Stimulated activated naive B cell treated with anti-CD40 and anti-IgM and Interleukin-4, amounts not matched to agents 10 μg/mL and 1 μg/mL and 100 μg/mL, for 72 hours (primary cell): ENCODE results near the gene PREX1.

Experiments
- ATAC-seq, 2 donors: fragments of 150-1000 bp; cut with Tn5 transposase; replicated peaks; 2 replicates each; pipeline ENCODE4 v1.10.0; 2021; ENCODE audit warnings: moderate library complexity in 1 of 2
- DNase-seq: peaks from one replicate; pipeline ENCODE4 v3.0.0; 2021
- H3K27ac Mint-ChIP-seq: one replicate; pipeline ENCODE4 v1.8.0; 2022; ENCODE audit warnings: mild to moderate bottlenecking, mixed read lengths
- H3K27me3 Mint-ChIP-seq, 2 donors: one replicate each; pipeline ENCODE4 v1.8.0; 2022; ENCODE audit warnings: mixed read lengths in 2 of 2
- H3K36me3 Mint-ChIP-seq, 2 donors: one replicate each; pipeline ENCODE4 v1.8.0; 2022; ENCODE audit warnings: mixed read lengths in 2 of 2, mild to moderate bottlenecking in 1 of 2
- H3K4me1 Mint-ChIP-seq, 2 donors: one replicate each; pipeline ENCODE4 v1.8.0; 2022; ENCODE audit warnings: mixed read lengths in 2 of 2, mild to moderate bottlenecking in 1 of 2
- H3K4me3 Mint-ChIP-seq, 2 donors: one replicate each; pipeline ENCODE4 v1.8.0; 2022; ENCODE audit warnings: mild to moderate bottlenecking in 2 of 2, mixed read lengths in 2 of 2, moderate library complexity in 1 of 2
- H3K9me3 Mint-ChIP-seq, 2 donors: one replicate each; pipeline ENCODE4 v1.8.0; 2022; ENCODE audit warnings: mixed read lengths in 2 of 2, mild to moderate bottlenecking in 1 of 2

PREX1 gene

GRCh38 chr20:48617481-48617880, 210.3 kb downstream of the PREX1 start:
- DNase-seq (no peak), ATAC-seq (no peak)
- Mint-ChIP-seq H3K4me3 (no peak overlapping the region), H3K27me3 (peaks cover 0 to 8% of the 10 kb centered on the region in 2 donors), H3K4me1 (peaks cover 6 to 11% of the 10 kb centered on the region in 2 donors), H3K36me3 (peaks cover 0 to 1% of the 10 kb centered on the region in 2 donors), H3K27ac (no peak overlapping the region), H3K9me3 (no peaks in the 10 kb centered on the region)

- Mint-ChIP-seq H3K9me3 (no peaks in the 10 kb centered on the region), H3K36me3 (no peaks in the 10 kb centered on the region), H3K27ac (no peak overlapping the region), H3K27me3 (peaks cover 0 to 12% of the 10 kb centered on the region in 2 donors), H3K4me1 (peaks cover 6 to 11% of the 10 kb centered on the region in 2 donors), H3K4me3 (no peak overlapping the region)
- ATAC-seq (no peak), DNase-seq (no peak)
Measured at GRCh38 chr20:48616481-48616880, 211.3 kb downstream of the PREX1 start.

- no peak for DNase-seq
- H3K4me1 Mint-ChIP-seq = peaks cover 3 to 6% of the 10 kb centered on the region in 2 donors
- no peak for ATAC-seq
- H3K9me3 Mint-ChIP-seq = no peaks in the 10 kb centered on the region
- H3K4me3 Mint-ChIP-seq = no peak overlapping the region
- peaks cover 0 to 13% of the 10 kb centered on the region in 2 donors for H3K27me3 Mint-ChIP-seq
- peak overlapping the region; percentile 63 for H3K27ac Mint-ChIP-seq
- no peaks in the 10 kb centered on the region for H3K36me3 Mint-ChIP-seq
Measured at GRCh38 chr20:48615871-48616270, 211.9 kb downstream of the PREX1 start.

- peaks cover 3 to 4% of the 10 kb centered on the region in 2 donors for H3K4me1 Mint-ChIP-seq
- peaks cover 0 to 11% of the 10 kb centered on the region in 2 donors for H3K27me3 Mint-ChIP-seq
- H3K36me3 Mint-ChIP-seq = no peaks in the 10 kb centered on the region
- DNase-seq = no peak
- ATAC-seq = no peak
- H3K9me3 Mint-ChIP-seq = no peaks in the 10 kb centered on the region
- H3K27ac Mint-ChIP-seq = no peak overlapping the region
- no peak overlapping the region for H3K4me3 Mint-ChIP-seq
Measured at GRCh38 chr20:48614593-48615274, 213.1 kb downstream of the PREX1 start.

GRCh38 chr20:48613926-48614325, 213.9 kb downstream of the PREX1 start:
- ATAC-seq = no peak
- Mint-ChIP-seq H3K4me3 (no peak overlapping the region), H3K36me3 (no peaks in the 10 kb centered on the region), H3K27ac (no peak overlapping the region), H3K9me3 (no peaks in the 10 kb centered on the region), H3K4me1 (peaks cover 5 to 9% of the 10 kb centered on the region in 2 donors), H3K27me3 (peaks cover 0 to 11% of the 10 kb centered on the region in 2 donors)
- DNase-seq = no peak

- Mint-ChIP-seq H3K4me3 (no peak overlapping the region), H3K4me1 (peaks cover 7 to 9% of the 10 kb centered on the region in 2 donors), H3K27me3 (peaks cover 4 to 11% of the 10 kb centered on the region in 2 donors), H3K9me3 (no peaks in the 10 kb centered on the region), H3K36me3 (no peaks in the 10 kb centered on the region), H3K27ac (no peak overlapping the region)
- no peak for DNase-seq
- no peak for ATAC-seq
Measured at GRCh38 chr20:48612335-48612734, 215.5 kb downstream of the PREX1 start.

GRCh38 chr20:48610996-48611395, 216.8 kb downstream of the PREX1 start:
- no peaks in the 10 kb centered on the region for H3K36me3 Mint-ChIP-seq
- peaks cover 7 to 9% of the 10 kb centered on the region in 2 donors for H3K4me1 Mint-ChIP-seq
- no peak for ATAC-seq
- H3K9me3 Mint-ChIP-seq = no peaks in the 10 kb centered on the region
- H3K4me3 Mint-ChIP-seq = no peak overlapping the region
- H3K27me3 Mint-ChIP-seq = peaks cover 7 to 15% of the 10 kb centered on the region in 2 donors
- no peak for DNase-seq
- no peak overlapping the region for H3K27ac Mint-ChIP-seq

- no peaks in the 10 kb centered on the region for H3K36me3 Mint-ChIP-seq
- peak; percentile 75 to 96 for ATAC-seq
- H3K27ac Mint-ChIP-seq = no peak overlapping the region
- peaks cover 7 to 9% of the 10 kb centered on the region in 2 donors for H3K4me1 Mint-ChIP-seq
- no peak for DNase-seq
- H3K9me3 Mint-ChIP-seq = no peaks in the 10 kb centered on the region
- no peak overlapping the region for H3K4me3 Mint-ChIP-seq
- H3K27me3 Mint-ChIP-seq = peaks cover 7 to 25% of the 10 kb centered on the region in 2 donors
Measured at GRCh38 chr20:48609491-48609978, 218.3 kb downstream of the PREX1 start.

GRCh38 chr20:48608756-48609155, 219.0 kb downstream of the PREX1 start:
- no peak overlapping the region for H3K27ac Mint-ChIP-seq
- H3K27me3 Mint-ChIP-seq = peaks cover 7 to 25% of the 10 kb centered on the region in 2 donors
- DNase-seq (no peak), ATAC-seq (no peak)
- H3K4me3 Mint-ChIP-seq = no peak overlapping the region
- no peaks in the 10 kb centered on the region for H3K9me3 Mint-ChIP-seq
- H3K36me3 Mint-ChIP-seq = no peaks in the 10 kb centered on the region
- peaks cover 7 to 9% of the 10 kb centered on the region in 2 donors for H3K4me1 Mint-ChIP-seq

GRCh38 chr20:48607544-48607865, 220.3 kb downstream of the PREX1 start:
- Mint-ChIP-seq H3K27me3 (peaks cover 7 to 23% of the 10 kb centered on the region in 2 donors), H3K9me3 (no peaks in the 10 kb centered on the region), H3K27ac (no peak overlapping the region), H3K36me3 (no peaks in the 10 kb centered on the region), H3K4me3 (no peak overlapping the region), H3K4me1 (peaks cover 7 to 9% of the 10 kb centered on the region in 2 donors)
- DNase-seq = no peak
- ATAC-seq = no peak

- Mint-ChIP-seq H3K27ac (no peak overlapping the region), H3K27me3 (peaks cover 7 to 19% of the 10 kb centered on the region in 2 donors), H3K9me3 (no peaks in the 10 kb centered on the region), H3K4me3 (no peak overlapping the region), H3K4me1 (peaks cover 7 to 9% of the 10 kb centered on the region in 2 donors), H3K36me3 (no peaks in the 10 kb centered on the region)
- DNase-seq = no peak
- ATAC-seq = no peak
Measured at GRCh38 chr20:48606841-48607543, 220.8 kb downstream of the PREX1 start.

- Mint-ChIP-seq H3K9me3 (no peaks in the 10 kb centered on the region), H3K27ac (no peak overlapping the region), H3K4me3 (no peak overlapping the region), H3K27me3 (peaks cover 7 to 19% of the 10 kb centered on the region in 2 donors), H3K4me1 (peaks cover 7 to 9% of the 10 kb centered on the region in 2 donors), H3K36me3 (no peaks in the 10 kb centered on the region)
- no peak for ATAC-seq
- no peak for DNase-seq
Measured at GRCh38 chr20:48606172-48606840, 221.5 kb downstream of the PREX1 start.

- no peak for DNase-seq
- ATAC-seq = no peak
- H3K4me1 Mint-ChIP-seq = peaks cover 5 to 9% of the 10 kb centered on the region in 2 donors
- H3K4me3 Mint-ChIP-seq = no peak overlapping the region
- no peaks in the 10 kb centered on the region for H3K9me3 Mint-ChIP-seq
- H3K36me3 Mint-ChIP-seq = no peaks in the 10 kb centered on the region
- H3K27ac Mint-ChIP-seq = no peak overlapping the region
- H3K27me3 Mint-ChIP-seq = peaks cover 10 to 15% of the 10 kb centered on the region in 2 donors
Measured at GRCh38 chr20:48605364-48606171, 222.2 kb downstream of the PREX1 start.

- peaks cover 4 to 8% of the 10 kb centered on the region in 2 donors for H3K4me1 Mint-ChIP-seq
- ATAC-seq (no peak), DNase-seq (no peak)
- no peaks in the 10 kb centered on the region for H3K9me3 Mint-ChIP-seq
- peaks cover 14 to 15% of the 10 kb centered on the region in 2 donors for H3K27me3 Mint-ChIP-seq
- no peak overlapping the region for H3K27ac Mint-ChIP-seq
- H3K36me3 Mint-ChIP-seq = no peaks in the 10 kb centered on the region
- H3K4me3 Mint-ChIP-seq = no peak overlapping the region
Measured at GRCh38 chr20:48604936-48605335, 222.9 kb downstream of the PREX1 start.
